Effector CD4-positive, alpha-beta T cell (primary cell): ENCODE results near the gene DIPK1B.
A peak's percentile ranks its signal among the peaks of the same experiment; 100 is the strongest.
"Not testable (repeated sequence)": the region's sequence is repeated elsewhere in the genome, so short reads cannot be mapped to it uniquely, and the experiment has no call there.

Experiments used
- DNase-seq: peaks from one replicate; pipeline ENCODE4 v3.0.0-alpha.2; 2020

DIPK1B gene

DNA sequence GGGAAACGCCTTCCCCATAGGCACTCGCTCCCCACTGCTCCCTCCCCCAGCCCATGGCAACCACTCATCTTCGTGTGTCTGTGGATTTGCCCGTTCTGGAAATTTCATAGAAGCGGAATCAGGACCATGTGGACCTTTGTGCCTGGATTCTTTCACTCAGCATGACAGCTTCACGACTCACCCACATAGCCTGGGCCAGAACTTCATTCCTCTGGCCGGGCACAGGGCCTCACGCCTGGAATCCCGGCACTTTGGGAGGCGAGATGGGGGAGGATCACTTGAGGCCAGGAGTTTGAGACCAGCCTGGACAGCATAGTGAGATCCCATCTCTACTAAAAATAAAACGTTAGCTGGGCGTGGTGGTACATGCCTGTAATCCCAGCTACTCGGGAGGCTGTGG lies 12.1 kb upstream of the DIPK1B start:
- no peak for DNase-seq

DNA sequence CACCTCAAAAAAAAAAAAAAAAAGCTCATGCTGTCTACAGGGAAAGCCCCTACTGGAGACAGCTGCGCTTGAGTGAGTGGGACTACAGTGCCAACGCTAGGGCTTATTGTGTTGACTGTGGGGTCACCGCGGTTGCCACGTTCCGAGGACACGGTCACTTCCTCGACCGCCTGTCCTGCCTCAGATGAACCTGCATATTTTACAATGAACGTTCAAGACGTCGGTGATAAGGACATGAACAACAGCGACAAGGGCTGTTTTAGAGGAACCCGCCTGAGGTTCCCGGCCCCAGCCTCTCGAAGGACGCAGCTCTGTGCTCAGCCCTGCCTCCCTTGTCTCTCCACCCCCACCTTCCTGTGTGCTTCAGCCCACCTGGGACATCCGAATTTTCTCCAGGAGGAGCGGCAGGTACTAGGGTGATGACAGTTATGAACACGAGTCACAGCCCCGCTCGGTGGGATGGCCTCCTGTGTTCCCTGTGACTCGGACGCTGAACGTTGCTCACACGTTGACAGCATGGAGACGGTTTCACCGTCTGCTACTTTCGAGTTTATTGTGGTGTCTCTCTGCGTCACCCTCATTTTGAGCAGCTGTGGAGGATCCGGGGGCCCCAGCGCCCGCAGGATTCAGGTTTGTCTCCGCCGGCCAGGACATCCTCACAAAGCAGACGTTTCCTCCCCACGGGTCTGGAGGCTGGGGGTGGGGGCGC lies 11.3 kb upstream of the DIPK1B start:
- DNase-seq: peak; percentile 35

DNA sequence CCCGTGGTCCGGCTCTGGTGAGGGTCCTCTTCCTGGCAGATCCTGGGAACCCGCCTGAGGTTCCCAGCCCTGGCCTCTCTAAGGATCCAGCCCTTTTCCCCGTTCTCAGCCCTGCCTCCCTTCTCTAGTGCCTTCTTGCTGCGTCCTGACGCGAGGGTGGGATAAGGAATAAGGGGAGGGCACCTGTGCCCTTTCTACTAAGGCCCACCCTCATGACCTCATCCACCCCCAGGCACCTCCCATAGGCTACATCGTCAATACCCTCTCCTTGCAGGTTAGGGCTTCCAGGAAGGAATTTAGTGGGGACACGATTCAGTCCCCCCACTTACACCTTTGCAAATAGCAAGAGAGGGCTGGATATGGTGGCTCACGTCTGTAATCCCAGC lies 10.7 kb upstream of the DIPK1B start:
- DNase-seq: no peak

DNA sequence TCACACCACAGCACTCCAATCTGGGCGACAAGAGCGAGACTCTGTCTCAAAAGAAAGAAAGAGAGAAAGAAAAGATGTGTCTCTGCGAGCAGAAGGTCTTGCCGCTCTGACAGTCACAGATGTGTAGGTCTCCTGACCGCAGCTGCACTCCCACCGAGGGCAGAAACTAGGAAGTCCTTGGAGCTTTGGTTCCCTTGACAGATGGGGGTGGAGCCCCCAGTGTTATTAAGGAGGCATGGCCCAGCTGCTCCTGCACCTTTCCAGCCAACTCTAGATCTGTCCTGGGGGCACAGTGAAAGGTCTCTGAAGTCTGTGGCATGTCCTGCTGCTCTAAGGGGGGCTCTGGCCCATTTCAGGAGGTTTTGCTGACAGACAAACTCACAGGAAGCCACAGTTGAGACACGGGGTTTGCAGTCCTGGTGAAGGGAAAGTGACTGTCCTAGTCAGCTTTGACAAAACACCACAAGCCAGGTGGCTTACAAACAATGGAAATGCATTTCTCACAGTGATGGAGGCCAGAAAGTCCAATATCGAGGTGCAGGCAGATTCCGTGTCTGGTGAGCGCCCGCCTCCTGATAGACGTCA lies 9.0 kb upstream of the DIPK1B start:
- no peak for DNase-seq

GRCh38 chr9:136704741-136705140 lies 7.6 kb upstream of the DIPK1B start:
- DNase-seq: not testable (repeated sequence)

GRCh38 chr9:136705564-136705963 lies 6.8 kb upstream of the DIPK1B start:
- no peak for DNase-seq

- no peak for DNase-seq
Measured at GRCh38 chr9:136707011-136707410, 5.4 kb upstream of the DIPK1B start.

- no peak for DNase-seq
Measured at GRCh38 chr9:136707849-136708517, 4.4 kb upstream of the DIPK1B start.

DNA sequence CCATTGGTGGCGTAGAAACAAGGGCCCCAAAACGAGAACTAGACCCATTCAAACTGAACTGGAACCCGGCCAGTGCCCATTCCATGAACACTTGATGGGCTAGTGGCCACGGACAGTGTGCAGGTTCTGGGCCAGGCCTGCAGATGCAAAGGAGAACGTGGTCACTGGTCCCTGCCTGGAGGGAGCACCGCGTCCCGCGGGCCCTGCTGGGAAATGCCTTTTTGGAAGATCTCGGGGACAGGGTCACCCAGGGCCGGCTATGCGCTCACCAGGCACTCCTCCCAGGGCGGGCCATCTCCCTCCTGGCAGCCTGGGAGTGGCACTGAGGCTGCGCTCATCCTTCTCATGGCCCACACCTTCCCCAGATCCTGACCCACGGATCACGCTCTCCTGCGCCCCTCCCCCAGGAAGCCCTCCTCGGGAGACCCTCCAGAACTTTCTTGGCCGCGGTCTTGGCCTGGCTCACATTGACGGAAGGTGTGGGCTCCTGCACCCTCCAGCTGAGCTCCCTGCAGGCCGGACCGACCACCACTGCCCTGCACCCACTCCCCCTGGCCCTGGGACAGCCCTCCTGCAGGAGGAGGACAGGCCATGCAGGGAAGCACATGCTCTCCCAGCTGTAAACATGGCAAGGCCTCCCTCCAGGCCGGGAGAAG lies 2.8 kb upstream of the DIPK1B start:
- no peak for DNase-seq

GRCh38 chr9:136710543-136710942 lies 1.8 kb upstream of the DIPK1B start:
- DNase-seq: no peak

- DNase-seq: not testable (repeated sequence)
Measured at GRCh38 chr9:136711219-136711648, 1.1 kb upstream of the DIPK1B start.

- DNase-seq: no peak
Measured at GRCh38 chr9:136712690-136713544, 545 bp downstream of the DIPK1B start.

DNA sequence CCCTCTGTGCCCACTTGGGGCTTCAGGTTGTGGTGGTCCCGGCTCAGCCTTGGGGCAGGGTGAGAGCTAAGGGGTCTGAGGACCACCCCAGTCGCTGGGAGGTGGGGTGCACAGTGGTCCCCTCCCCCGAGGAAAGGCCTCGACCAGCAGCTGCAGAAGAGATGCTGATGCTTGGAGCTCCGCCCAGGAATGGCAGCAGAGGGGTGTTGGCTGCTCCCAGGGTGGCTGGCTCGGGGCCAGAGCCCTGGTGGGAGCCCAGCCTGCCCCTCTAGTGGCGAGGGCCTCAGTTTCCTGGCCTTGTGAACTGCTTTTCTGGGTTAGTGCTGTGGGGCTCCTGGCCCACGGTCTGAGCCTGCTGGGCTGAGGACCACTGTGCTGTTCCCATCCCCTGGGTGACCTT lies 1.2 kb downstream of the DIPK1B start:
- no peak for DNase-seq

DNA sequence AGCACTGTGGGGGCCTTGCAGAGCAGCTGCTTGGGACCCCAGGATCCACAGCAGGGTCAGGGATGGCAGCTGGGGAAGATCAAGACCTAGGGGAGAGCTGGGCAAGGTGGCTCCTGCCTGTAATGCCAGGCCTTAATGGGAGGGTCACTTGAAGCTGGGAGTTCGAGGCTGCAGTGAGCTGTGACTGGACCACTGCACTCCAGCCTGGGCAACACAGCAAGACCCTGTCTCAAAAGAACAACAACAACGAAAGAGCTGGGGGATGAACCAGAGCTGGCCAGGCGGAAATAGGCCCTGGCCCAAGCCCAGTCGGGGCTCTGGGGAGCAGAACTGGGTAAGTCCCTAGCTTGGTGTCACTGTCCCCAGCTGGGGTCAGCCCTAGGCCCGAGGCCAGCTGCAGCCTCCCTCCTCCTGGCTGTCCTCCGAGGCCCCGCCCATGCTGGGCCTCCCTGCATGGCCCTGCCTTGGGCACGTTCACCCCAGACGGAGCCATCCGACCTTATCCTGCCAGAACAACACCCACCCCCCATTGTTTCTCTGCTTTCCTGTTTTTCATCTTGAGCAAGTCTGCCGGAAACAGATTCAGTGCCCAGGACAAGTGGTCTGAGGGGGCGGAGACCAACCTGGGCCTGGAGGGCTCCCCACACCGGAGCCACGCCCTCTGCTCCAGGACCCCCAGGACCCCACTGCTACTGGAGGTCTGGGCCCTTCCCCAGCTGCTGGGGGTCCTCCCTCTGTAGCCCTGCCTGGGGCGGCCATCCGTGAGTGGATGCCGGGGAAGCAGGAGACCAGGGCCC lies 1.9 kb downstream of the DIPK1B start:
- DNase-seq: no peak

DNA sequence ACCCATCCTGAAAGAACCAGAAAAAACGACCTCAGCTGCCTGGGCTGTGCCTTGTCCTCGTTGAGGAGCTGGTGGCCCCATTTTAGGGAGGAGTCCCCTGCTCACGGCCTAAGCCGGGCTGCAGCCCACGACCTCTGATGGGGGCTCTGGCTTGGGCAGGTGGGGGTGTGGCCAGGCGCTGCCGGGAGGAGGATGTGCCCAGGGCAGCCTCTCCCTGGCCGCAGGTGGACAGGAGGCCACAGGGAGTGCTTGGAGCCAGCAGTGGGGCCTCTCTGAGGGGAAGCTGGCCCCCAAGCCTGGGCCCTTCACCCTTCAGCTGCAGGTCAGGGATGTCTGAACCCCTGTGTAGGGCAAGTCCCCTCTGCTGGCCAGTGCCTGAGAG lies 2.5 kb downstream of the DIPK1B start:
- no peak for DNase-seq

GRCh38 chr9:136717399-136717798 lies 5.0 kb downstream of the DIPK1B start:
- DNase-seq: no peak

GRCh38 chr9:136718345-136719194 lies 6.2 kb downstream of the DIPK1B start:
- no peak for DNase-seq

- DNase-seq: no peak
Measured at GRCh38 chr9:136719195-136719880, 7.0 kb downstream of the DIPK1B start.

GRCh38 chr9:136720251-136720897 lies 8.0 kb downstream of the DIPK1B start:
- no peak for DNase-seq

- no peak for DNase-seq
Measured at GRCh38 chr9:136720898-136721338, 8.5 kb downstream of the DIPK1B start.
